Measurements from ENCODE around the gene PAXIP1. TPM values are rescaled to one million over a fixed set of nuclear protein-coding genes. Genes with fewer than 3 reads are reported as not detected.

PAXIP1 gene
- total RNA-seq, 1 experiment from 2014 or later = 21.4 TPM

Other genes starting within 250 kb of the PAXIP1 start
- not detected in 2 replicates for gene HTR5A, start 67.2 kb upstream of the PAXIP1 start, total RNA-seq (2014; rRNA removed)

All from LHCN-M2 (cell line).